Osteoblast (primary cell): ENCODE measurements around the gene TCHH. TPM values are rescaled to one million over a fixed set of nuclear protein-coding genes. Genes with fewer than 3 reads are reported as not detected.

Experiments used
- DNase-seq: peaks from one replicate; pipeline ENCODE4 v3.0.0; 2011; ENCODE audit warnings: low spot score, mixed read lengths; ENCODE audit not compliant: insufficient read length; ENCODE audit errors: missing footprints
- H2AFZ ChIP-seq: 2 replicates; pipeline ENCODE4 v1.6.0; 2011; ENCODE audit warnings: mild to moderate bottlenecking, low read length
- H3K27ac ChIP-seq: 2 replicates; pipeline ENCODE4 v1.5.1; 2011; ENCODE audit warnings: mild to moderate bottlenecking, low read depth, low read length, moderate library complexity
- H3K27me3 ChIP-seq: 2 replicates; pipeline ENCODE4 v1.6.0; 2012; ENCODE audit warnings: mild to moderate bottlenecking, control low read depth, inconsistent platforms, low read length, moderate library complexity; ENCODE audit not compliant: insufficient read depth
- H3K36me3 ChIP-seq: 2 replicates; pipeline ENCODE4 v1.5.1; 2011; ENCODE audit warnings: mild to moderate bottlenecking, low read length, control low read depth, moderate library complexity; ENCODE audit not compliant: insufficient read depth
- H3K4me1 ChIP-seq: 2 replicates; pipeline ENCODE4 v1.5.1; 2011; ENCODE audit warnings: mild to moderate bottlenecking, low read length, control low read depth, moderate library complexity; ENCODE audit not compliant: insufficient read depth
- H3K4me2 ChIP-seq: 2 replicates; pipeline ENCODE4 v1.6.0; 2011; ENCODE audit warnings: mild to moderate bottlenecking, low read length; ENCODE audit not compliant: insufficient read depth
- H3K4me3 ChIP-seq: fragments of 200-600 bp; sonication (generic); 3 replicates; pipeline ENCODE4 v1.5.1; 2012; ENCODE audit warnings: mild to moderate bottlenecking, low read length, inconsistent platforms; ENCODE audit not compliant: insufficient read depth
- H3K79me2 ChIP-seq: 2 replicates; pipeline ENCODE4 v1.6.0; 2012; ENCODE audit warnings: mild to moderate bottlenecking, low read length, control low read depth, inconsistent platforms; ENCODE audit not compliant: insufficient read depth
- H3K9me3 ChIP-seq: 2 replicates; pipeline ENCODE4 v1.5.1; 2011; ENCODE audit warnings: low read depth, low read length, control low read depth
- H4K20me1 ChIP-seq: 2 replicates; pipeline ENCODE4 v1.6.0; 2012; ENCODE audit warnings: mild to moderate bottlenecking, low read length, control low read depth; ENCODE audit not compliant: insufficient read depth
- total RNA-seq: library from RNA; depleted of rRNA; stranded (reverse); fragments of >200 nt; gene quantifications from 2 replicates; pipeline ENCODE4 v1.2.3, GENCODE V29; 2012
- TF ChIP-seq, protein P1 (sequence below): IDR thresholded peaks from 2 replicates; pipeline ENCODE4 v1.5.1; 2011; ENCODE audit warnings: mild to moderate bottlenecking, low read depth, low read length, moderate library complexity; ENCODE audit errors: extremely low read depth

The TCHH gene
- total RNA-seq, 1 donor = not detected

DNA sequence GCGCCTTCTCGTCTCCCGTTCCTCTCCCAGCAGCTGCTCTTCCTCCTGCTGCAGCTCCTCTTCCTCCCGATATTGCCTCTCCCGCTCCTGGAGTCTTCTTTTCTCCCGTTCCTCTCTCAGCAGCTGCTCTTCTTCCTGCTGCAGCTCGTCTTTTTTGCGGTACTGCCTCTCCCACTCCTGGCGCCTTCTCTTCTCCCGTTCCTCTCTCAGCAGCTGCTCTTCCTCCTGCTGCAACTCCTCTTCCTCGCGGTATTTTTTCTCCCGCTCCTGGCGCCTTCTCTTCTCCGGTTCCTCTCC lies 5.3 kb downstream of the TCHH start:
- peak overlapping the region; percentile 87 for H2AFZ ChIP-seq
- peak overlapping the region; percentile 64 for H3K4me3 ChIP-seq
- peaks cover 90% of the 10 kb centered on the region for H3K27me3 ChIP-seq

DNA sequence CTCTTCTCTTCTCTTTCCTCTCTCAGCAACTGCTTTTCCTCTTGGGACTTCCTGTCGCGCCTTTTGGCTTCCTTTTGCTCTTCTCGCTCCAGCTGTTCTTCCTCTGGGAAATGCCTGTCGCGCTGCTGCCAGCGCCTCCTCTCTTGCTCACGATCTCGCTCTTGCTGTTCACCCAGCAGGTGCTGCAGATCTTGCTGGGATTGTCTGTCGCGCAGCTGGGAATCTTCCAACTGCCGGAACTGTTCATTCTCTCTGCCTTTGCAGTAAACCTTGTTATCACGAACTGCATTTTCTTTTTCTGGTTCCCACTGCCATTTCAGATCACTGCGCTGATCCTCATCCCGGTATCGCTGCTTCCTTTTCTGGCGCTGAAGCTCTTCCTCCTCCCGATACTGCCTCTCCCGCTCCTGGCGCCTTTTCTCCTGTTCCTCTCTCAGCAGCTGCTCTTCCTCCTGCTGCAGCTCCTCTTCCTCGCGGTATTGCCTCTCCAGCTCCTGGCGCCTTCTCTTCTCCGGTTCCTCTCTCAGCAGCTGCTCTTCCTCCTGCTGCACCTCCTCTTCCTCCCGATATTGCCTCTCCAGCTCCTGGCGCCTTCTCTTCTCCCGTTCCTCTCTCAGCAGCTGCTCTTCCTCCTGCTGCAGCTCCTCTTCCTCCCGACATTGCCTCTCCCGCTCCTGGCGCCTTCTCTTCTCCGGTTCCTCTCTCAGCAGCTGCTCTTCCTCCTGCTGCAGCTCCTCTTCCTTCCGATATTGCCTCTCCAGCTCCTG lies 5.8 kb downstream of the TCHH start:
- no peak for DNase-seq
- peak overlapping the region; percentile 83 for H3K4me2 ChIP-seq

More for the DNA sequence above, 5.3 kb downstream of the TCHH start:
- TF ChIP-seq, protein P1, sequence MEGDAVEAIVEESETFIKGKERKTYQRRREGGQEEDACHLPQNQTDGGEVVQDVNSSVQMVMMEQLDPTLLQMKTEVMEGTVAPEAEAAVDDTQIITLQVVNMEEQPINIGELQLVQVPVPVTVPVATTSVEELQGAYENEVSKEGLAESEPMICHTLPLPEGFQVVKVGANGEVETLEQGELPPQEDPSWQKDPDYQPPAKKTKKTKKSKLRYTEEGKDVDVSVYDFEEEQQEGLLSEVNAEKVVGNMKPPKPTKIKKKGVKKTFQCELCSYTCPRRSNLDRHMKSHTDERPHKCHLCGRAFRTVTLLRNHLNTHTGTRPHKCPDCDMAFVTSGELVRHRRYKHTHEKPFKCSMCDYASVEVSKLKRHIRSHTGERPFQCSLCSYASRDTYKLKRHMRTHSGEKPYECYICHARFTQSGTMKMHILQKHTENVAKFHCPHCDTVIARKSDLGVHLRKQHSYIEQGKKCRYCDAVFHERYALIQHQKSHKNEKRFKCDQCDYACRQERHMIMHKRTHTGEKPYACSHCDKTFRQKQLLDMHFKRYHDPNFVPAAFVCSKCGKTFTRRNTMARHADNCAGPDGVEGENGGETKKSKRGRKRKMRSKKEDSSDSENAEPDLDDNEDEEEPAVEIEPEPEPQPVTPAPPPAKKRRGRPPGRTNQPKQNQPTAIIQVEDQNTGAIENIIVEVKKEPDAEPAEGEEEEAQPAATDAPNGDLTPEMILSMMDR = no peak
- no peaks in the 10 kb centered on the region for H4K20me1 ChIP-seq
- H3K27ac ChIP-seq = no peak overlapping the region
- no peaks in the 10 kb centered on the region for H3K79me2 ChIP-seq
- H3K4me2 ChIP-seq = peak overlapping the region; percentile 83
- peaks cover 13% of the 10 kb centered on the region for H3K4me1 ChIP-seq
- no peak for DNase-seq
- no peaks in the 10 kb centered on the region for H3K36me3 ChIP-seq
- H3K9me3 ChIP-seq = no peaks in the 10 kb centered on the region

DNA sequence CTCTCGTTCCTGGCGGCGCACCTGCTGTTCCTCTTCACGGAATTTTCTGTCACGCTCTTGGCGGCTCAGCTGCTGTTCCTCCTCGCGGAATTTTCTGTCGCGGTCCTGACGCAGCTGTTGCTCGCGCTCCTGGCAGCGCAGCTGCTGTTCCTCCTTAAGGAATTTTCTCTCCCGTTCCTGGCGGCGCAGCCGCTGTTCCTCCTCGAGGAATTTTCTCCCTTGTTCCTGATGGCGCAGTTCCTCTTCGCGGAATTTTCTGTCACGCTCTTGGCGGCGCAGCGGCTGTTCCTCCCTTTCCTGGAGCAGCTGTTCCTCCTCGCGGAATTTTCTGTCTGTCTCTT lies 6.4 kb downstream of the TCHH start:
- TF ChIP-seq, protein P1 = no peak

More for the DNA sequence above, 5.8 kb downstream of the TCHH start:
- Histone ChIP-seq H3K9me3 (no peaks in the 10 kb centered on the region), H3K4me1 (peaks cover 13% of the 10 kb centered on the region), H3K79me2 (no peaks in the 10 kb centered on the region), H2AFZ (peak overlapping the region; percentile 87), H3K27me3 (peaks cover 88% of the 10 kb centered on the region), H3K27ac (no peak overlapping the region), H3K36me3 (no peaks in the 10 kb centered on the region), H4K20me1 (no peaks in the 10 kb centered on the region), H3K4me3 (peak overlapping the region; percentile 64)
- TF ChIP-seq, protein P1 = no peak

DNA sequence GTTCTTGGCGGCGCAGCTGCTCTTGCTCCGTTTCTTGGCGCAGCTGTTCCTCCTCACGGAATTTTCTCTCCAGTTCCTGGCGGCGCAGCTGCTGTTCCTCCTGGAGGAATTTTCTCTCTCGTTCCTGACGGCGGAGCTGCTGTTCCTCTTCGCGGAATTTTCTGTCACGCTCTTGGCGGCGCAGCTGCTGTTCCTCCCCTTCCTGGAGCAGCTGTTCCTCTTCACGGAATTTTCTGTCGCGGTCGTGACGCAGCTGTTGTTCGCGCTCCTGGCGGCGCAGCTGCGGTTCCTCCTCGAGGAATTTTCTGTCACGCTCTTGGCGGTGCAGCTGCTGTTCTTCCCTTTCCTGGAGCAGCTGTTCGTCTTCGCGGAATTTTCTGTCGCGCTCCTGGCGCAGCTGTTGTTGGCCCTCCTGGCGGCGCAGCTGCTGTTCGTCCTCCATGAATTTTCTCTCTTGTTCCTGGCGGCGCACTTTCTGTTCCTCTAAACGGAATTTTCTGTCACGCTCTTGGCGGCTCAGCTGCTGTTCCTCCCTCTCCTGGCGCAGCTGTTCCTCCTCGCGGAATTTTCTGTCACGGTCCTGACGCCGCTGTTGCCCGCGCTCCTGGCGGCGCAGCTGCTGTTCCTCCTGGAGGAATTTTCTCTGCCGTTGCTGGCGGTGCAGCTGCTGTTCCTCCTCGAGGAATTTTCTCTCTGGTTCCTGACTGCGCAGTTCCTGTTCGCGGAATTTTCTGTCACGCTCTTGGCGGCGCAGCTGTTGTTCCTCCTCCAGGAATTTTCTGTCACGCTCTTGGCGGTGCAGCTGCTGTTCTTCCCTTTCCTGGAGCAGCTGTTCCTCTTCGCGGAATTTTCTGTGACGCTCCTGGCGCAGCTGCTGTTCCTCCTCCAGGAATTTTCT lies 7.0 kb downstream of the TCHH start:
- Histone ChIP-seq H3K4me2 (peak overlapping the region; percentile 9), H3K9me3 (no peaks in the 10 kb centered on the region), H3K27ac (no peak overlapping the region), H3K4me1 (peaks cover 13% of the 10 kb centered on the region), H4K20me1 (no peaks in the 10 kb centered on the region), H3K79me2 (no peaks in the 10 kb centered on the region), H3K4me3 (peak overlapping the region; percentile 35), H3K36me3 (no peaks in the 10 kb centered on the region), H2AFZ (peak overlapping the region; percentile 35), H3K27me3 (peaks cover 77% of the 10 kb centered on the region)
- no peak for DNase-seq
- TF ChIP-seq, protein P1 = no peak

More for the DNA sequence above, 6.4 kb downstream of the TCHH start:
- peak overlapping the region; percentile 83 for H3K4me2 ChIP-seq
- no peaks in the 10 kb centered on the region for H3K36me3 ChIP-seq
- H3K27me3 ChIP-seq = peaks cover 83% of the 10 kb centered on the region
- peaks cover 13% of the 10 kb centered on the region for H3K4me1 ChIP-seq
- H3K79me2 ChIP-seq = no peaks in the 10 kb centered on the region
- H3K27ac ChIP-seq = no peak overlapping the region
- H3K9me3 ChIP-seq = no peaks in the 10 kb centered on the region
- no peak overlapping the region for H2AFZ ChIP-seq
- H4K20me1 ChIP-seq = no peaks in the 10 kb centered on the region
- DNase-seq = no peak
- H3K4me3 ChIP-seq = no peak overlapping the region
